Measurements from ENCODE around the gene RIC3.

RIC3 gene

DNA sequence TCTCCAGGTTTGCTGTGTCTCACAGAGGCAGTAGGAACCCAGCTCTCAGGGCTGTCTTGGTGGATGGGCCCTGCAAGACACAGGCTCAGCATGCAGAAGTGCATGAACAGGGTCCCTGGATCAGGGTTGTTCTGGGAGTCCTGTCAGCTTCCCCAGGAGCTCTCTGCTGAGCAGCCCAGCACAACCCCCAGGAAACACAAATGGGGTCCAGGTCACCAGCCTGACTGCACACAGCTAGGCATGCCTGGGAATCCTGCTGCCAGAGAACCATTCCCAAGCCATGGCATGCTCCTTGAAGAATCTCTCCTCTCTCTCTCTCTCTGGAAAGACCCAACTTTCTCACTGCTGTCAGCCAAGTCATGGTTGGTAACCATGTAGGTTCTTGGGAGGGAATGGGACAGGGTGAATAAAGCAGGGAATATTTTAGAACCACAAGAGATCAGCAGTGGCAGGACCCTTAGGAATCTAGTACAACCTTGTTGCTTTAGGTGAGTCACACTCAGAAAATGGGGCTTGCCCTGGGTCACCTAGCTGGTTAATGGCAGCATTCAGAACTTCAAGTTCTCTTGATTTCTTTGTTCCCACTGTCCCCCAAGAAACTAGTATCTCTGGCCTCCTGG is 66.4 kb downstream of the RIC3 start:
- DNase-seq = no peak

DNA sequence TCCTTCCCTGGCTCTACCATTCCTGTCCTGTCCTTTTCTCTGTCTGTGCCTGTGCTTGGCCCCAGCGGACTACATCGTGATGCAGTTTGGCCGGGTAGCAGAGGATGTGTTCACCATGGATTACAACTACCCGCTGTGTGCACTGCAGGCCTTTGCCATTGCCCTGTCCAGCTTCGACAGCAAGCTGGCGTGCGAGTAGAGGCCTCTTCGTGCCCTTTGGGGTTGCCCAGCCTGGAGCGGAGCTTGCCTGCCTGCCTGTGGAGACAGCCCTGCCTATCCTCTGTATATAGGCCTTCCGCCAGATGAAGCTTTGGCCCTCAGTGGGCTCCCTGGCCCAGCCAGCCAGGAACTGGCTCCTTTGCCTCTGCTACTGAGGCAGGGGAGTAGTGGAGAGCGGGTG is 67.4 kb downstream of the RIC3 start:
- no peak for DNase-seq

DNA sequence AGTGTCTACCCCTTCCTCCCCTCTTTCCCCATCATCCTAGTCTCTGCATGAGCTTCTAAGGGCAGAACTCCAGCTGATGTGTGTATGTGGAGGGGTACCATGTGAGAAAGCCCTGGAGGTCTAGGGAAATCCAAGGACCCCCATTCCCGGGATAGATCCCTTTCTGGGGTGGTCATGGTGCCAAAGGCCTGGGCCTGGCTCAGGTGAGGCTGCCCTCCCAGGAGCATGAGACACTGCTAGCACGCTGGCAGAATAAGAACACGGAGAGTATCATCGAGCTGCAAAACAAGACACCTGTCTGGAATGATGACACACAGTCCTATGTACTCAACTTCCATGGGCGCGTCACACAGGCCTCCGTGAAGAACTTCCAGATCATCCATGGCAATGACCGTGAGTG is 68.2 kb downstream of the RIC3 start:
- no peak for DNase-seq

DNA sequence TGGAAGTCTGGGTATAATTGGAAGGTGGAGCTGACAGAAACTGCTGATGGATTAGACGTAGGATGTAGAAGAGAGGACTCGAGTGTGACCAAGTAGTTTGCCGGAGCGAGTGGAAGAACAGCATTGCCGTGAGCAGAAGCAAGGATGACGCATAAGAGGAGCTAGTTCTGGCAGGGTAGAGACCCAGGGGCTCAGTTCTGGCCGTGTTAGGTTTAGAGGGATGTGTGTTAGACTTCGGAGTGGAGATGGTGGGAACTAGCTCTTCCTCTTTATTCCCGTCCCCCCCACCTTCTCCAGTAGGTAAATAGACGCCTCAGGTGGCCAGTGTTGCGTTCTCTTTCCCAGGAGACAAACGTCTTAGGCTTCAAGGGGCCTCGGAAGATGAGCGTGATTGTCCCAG is 68.7 kb downstream of the RIC3 start:
- no peak for DNase-seq

- peak; percentile 77 to 79 for DNase-seq
These were observed 69.4 kb downstream of the RIC3 start for GRCh38 chr11:8099291-8099899.

DNA sequence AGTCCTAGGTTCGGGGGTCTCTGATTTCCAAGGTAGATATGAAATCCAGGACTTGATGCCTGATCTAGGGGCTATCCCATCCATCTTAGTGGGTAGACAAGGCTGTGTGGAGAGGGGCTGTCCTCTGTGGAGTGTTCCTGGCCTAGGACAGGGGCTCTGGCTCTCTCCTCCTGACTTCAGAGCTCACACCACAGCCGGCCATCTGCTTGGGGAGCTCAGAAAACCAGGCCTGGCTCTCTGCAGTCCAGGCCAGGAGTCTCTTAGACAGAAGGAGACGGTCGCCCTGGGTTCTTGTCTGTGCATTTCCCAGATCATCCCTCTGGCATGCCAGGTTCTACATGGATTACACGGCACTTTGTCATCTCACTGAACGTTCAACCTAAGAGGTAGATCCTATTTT is 69.9 kb downstream of the RIC3 start:
- peak in 1 of 2 donors; percentile 13 for DNase-seq

DNA sequence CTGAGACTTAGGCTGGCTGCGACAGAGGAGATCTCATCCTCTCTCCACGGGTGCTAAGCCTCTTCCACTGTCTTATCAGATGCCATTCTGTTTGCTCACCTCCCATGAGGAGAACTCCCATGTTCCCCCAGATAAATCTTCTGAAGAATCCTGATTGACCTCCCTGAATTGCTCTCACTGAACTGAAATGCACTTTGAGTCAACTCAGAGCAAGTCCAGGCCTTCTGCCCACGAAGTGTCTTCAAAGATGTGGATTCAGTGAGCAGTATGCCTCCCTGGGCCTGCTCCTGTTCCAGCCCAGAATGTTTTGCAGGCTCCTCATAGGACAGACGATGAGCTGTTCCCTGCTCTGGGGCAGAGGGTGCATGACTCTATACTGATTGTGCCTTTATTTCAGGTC is 70.5 kb downstream of the RIC3 start:
- DNase-seq = no peak

GRCh38 chr11:8097926-8098325 is 70.9 kb downstream of the RIC3 start:
- DNase-seq = peak in 1 of 2 donors; percentile 11

DNA sequence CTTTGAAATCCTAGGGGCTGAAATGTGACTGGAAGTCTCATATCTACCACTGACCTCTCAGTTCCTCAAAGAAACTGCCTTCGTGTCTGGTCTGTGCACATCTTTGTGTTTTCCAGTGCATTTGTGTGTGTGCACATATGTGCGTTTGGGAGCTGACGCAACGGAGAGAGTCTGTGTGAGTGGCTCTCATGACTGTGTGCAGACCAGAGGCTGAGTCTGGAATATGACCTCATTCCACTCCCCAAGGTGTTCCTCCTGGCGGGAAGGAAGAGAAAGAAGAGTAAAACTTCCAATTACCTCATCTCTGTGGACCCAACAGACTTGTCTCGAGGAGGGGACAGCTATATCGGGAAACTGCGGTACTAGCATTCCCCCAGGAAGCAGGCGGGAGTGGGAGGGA is 71.4 kb downstream of the RIC3 start:
- no peak for DNase-seq

GRCh38 chr11:8097062-8097461 is 71.8 kb downstream of the RIC3 start:
- DNase-seq = no peak

DNA sequence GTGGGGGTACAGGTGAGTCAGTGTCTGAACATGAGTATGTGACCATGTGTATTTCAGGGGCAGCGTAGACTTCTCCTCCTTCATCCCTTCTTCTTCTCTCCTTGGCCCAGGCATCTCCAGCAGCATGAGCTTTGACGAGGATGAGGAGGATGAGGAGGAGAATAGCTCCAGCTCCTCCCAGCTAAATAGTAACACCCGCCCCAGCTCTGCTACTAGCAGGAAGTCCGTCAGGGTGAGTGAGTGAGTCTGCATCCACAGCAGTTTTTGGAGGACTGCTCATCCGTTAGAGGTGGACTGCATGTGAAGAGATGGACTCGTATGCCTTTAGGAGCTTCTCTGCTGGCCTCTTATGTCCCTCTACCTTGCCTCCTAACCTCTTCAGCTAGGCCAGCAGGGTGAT is 72.2 kb downstream of the RIC3 start:
- peak in 1 of 2 donors; percentile 13 for DNase-seq

GRCh38 chr11:8095806-8096522 is 72.9 kb downstream of the RIC3 start:
- DNase-seq = peak in 1 of 2 donors; percentile 10

DNA sequence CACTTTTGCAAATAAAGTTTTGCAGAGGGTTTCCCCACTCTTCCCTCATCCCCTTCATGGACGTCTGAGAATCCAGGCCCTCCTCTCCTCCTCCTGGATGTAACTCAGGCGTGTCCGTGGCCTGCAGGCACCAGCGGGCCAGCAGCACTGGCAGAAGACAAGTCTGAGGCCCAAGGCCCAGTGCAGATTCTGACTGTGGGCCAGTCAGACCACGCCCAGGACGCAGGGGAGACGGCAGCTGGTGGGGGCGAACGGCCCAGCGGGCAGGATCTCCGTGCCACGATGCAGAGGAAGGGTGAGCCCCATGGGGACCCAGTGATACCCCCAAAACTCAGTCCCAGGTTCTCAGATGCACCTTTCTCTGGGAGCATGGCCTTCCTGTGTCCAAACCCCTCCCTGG is 73.5 kb downstream of the RIC3 start:
- DNase-seq = no peak

DNA sequence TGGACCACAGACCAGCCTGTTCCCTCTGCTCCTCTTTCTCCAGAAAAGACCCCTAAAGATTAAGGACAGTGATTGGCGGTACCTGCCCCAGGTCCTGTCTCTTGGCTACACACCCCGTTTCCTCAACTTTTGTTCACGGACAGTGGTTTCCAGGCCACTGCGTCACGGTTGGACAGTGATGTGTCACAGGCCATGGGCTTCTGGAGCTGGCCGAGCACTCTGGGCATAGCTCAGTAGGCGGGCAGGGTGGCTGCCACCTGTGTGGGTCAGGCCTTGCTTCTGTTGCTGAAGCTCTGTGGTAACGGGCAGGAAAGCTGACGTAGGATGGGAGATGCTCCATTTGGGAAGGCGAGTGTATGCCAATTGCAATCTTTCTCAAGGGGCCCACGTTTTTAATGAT is 74.2 kb downstream of the RIC3 start:
- no peak for DNase-seq

DNA sequence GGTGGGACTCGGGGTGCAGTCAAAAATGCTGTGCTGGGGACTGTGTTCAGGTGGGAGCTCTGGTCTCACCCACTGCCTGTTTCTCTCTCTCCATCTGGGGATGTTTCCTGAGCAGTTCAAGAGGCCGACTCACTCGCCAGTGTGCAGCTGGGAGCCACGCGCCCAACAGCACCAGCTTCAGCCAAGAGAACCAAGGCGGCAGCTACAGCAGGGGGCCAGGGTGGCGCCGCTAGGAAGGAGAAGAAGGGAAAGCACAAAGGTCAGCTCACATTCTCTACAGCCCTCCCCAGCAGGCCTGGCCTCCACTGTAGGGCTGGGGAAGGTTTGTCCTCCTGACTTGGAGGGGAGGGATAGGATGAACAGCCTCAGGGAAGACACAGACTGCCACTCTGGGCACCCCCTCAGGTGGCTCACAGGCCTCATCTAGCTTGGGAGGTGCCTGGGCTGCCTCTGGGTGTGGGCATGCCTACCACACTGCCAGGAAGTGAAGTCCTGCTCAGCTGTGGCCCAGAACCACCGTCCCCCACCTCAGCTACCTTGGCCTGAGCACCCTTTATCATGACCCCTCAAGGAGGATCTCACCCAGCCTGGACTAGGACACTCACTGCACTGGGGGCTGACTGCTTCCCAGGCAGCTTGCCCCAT is 74.8 kb downstream of the RIC3 start:
- DNase-seq = no peak

DNA sequence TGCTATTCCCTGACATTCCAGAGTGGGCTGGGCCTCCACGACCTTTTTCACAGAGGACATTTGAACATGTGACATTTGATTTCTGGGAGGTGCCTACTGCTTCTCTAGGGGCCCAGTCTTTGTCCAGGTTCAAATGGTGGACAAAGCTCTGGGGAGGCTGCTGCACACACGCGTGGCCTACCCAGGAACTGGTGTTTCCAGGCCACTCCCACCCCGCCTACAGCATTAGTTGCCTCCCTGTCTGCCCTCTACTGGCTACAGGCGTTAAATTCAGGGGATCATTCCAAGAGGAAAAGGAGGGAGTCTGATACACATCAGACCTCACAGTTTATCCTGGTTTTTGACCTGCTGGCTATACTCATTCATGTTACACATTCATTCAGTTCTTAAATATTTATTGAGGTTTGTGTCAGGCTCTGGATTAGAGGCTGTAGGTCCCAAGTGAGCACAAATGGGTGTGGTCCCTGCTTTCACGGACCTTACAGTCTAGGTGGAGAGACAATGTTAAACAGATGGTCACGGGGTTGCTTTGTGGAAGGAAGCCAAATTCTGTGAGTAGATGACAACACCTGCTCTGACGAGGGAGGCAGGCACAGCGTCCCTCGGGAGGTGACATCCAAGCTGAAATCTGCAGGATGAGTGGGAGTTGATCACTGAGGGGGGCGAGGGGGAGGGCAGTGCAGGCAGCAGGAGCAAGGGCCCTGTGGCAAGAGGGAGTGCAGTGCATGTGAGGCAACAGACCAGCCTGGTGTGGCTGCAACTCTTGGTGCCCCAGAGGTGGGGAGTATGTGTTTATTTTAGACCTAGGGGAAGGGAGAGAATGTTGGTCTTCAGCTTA is 76.0 kb downstream of the RIC3 start:
- peak; percentile 49 to 67 for DNase-seq

DNA sequence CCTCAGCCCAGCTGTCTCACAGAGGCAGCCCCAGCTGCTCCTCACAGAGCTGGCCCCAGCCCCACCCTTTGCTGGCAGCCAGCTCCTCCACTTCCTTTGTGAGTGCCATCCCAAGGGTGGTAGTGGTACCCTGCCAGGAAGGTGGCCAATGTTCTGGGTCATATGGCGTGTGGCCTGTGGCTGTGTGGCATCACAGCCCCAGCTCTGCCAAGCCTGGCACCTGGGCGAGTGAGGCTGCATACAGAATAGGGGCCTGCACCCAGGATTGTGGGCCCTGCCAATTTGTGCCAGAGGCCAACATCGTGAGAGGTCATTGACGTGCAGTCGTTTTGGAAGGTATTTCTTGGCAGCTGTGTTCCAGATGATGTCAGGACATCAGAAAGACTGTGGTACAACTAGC is 77.1 kb downstream of the RIC3 start:
- no peak for DNase-seq

GRCh38 chr11:8090756-8091155 is 78.1 kb downstream of the RIC3 start:
- peak; percentile 30 to 55 for DNase-seq

DNA sequence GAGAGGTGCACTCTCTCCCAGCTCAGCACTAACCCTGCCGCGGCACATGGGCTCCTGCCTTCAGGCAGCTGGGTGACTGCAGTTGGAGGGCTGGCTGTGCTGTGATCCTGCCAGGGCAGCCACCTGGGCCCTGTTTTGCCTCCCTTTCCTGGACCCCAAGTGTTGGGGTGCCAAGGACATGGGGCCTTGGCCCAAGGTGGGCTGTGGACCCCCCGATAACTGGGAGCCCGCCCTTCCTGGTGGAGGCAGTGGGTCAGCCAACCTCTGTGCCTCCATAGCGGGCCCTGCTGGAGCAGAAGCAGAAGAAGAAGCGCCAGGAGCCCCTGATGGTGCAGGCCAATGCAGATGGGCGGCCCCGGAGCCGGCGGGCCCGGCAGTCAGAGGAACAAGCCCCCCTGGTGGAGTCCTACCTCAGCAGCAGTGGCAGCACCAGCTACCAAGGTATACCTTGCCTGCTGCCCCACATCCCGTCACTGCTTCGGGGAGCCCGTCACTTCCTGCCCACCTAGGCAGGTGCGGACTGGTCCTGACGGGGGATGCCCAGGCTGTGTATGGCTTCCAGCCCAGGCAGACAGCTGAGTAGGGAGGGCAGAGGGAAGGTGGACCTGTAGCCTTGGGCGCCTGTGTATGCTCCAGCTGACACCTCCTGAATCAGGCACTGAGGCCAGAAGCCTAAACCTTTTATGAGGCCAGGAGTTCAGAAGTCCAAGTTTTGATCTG is 78.9 kb downstream of the RIC3 start:
- DNase-seq = no peak

DNA sequence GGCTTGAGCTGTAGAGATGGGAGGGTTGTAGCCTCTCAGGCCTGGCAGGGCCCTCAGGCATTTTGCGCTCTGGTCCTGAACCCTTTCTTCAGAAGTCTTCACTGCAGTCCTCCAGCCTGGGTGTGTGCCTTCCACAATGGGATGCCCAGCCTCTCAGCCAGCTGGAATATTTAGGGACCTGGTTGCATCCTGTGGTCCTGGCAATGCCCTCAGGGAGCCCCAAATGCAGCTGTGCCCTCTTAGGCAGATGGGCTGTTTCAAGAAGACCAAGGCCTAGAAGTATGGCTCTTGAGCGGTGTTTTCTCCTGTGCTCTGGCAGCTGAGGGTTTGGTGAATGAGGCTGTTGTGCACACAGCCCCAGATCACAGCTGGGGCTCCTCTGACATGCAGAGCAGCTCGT is 81.1 kb downstream of the RIC3 start:
- DNase-seq = no peak

DNA sequence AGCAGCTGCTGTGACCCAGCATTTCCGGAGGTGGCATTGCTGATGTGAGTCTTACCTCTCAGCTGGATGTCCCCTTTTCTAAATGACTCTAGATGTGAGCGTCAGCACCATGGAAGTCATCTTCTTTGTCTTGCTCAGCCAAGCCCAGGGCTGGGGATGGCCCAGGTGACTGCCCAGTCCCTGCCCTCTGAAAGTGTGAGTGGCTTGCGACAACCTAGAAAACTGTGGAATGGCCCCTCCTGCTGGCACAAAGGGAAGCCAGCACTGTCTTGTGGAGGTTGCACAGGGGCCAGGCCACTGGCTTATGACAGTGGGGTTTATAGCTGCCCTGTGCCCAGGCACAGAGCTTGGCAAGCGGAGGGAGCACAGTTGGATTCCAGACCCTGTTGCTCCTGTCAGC is 81.6 kb downstream of the RIC3 start:
- no peak for DNase-seq

GRCh38 chr11:8086571-8086970 is 82.3 kb downstream of the RIC3 start:
- no peak for DNase-seq
